GM20000 (cell line): ENCODE results near the gene TSPOAP1.

Source experiments
- DNase-seq: peaks from one replicate; pipeline ENCODE4 v3.0.0; 2012; ENCODE audit warnings: low spot score
- CTCF ChIP-seq: IDR thresholded peaks from 2 replicates; pipeline ENCODE4 v1.5.1; 2012; ENCODE audit warnings: mild to moderate bottlenecking, control low read depth; ENCODE audit errors: extremely low read depth, missing control alignments

Gene TSPOAP1

GRCh38 chr17:58351831-58352595, 23.4 kb upstream of the TSPOAP1 start, which contains the start of gene SUPT4H1:
Gene SUPT4H1 (minus strand): TSS chr17:58352201. CDS start chr17:58352135, 66 bp downstream.
- DNase-seq: peak; percentile 95
- no peak for TF ChIP-seq CTCF

- no peak for TF ChIP-seq CTCF
- no peak for DNase-seq
These were observed 22.6 kb upstream of the TSPOAP1 start for GRCh38 chr17:58351182-58351581.

GRCh38 chr17:58348038-58348437, 19.4 kb upstream of the TSPOAP1 start:
- no peak for TF ChIP-seq CTCF
- no peak for DNase-seq

- no peak for DNase-seq
- no peak for TF ChIP-seq CTCF
These were observed 16.9 kb upstream of the TSPOAP1 start for GRCh38 chr17:58345500-58345899.

- TF ChIP-seq CTCF: peak; percentile 56
- DNase-seq: no peak
These were observed 16.2 kb upstream of the TSPOAP1 start for GRCh38 chr17:58344791-58345157.

- DNase-seq: peak; percentile 78
- TF ChIP-seq CTCF: no peak
These were observed 15.6 kb upstream of the TSPOAP1 start for GRCh38 chr17:58344047-58344790.

GRCh38 chr17:58343131-58343530, 14.5 kb upstream of the TSPOAP1 start:
- TF ChIP-seq CTCF: no peak
- no peak for DNase-seq
